GM19351 (cell line): ENCODE measurements around the gene SPG11.
"Not testable (repeated sequence)": the region's sequence is repeated elsewhere in the genome, so short reads cannot be mapped to it uniquely, and the experiment has no call there.

ENCODE experiments used
- ATAC-seq: cut with Tn5 transposase; IDR thresholded peaks from one replicate; pipeline ENCODE4 v1.9.1; 2021; ENCODE audit warnings: mild to moderate bottlenecking, moderate library complexity; ENCODE audit not compliant: unreplicated experiment

Gene SPG11

DNA sequence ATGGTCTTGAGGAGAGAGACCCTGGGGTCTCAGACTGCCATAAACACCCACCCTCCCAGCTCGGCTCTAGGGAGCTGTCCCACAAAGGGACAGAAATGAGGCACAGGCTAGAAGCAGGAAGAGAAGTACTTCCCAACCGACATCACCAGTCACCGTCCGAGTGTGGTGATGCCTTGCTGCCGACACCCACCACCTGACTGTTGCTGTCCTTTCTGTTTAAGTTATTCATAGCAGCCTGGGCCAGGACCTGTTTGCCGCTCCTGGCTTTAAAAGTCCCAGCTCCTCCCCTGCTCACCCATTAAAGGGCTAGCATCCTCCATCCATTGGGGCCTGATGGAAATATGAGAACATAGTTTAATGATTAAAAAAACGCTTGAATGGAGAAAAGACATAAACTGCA lies 13.2 kb upstream of the SPG11 start:
- ATAC-seq = no peak

- ATAC-seq = no peak
Measured at GRCh38 chr15:44675911-44676310, 12.4 kb upstream of the SPG11 start.

DNA sequence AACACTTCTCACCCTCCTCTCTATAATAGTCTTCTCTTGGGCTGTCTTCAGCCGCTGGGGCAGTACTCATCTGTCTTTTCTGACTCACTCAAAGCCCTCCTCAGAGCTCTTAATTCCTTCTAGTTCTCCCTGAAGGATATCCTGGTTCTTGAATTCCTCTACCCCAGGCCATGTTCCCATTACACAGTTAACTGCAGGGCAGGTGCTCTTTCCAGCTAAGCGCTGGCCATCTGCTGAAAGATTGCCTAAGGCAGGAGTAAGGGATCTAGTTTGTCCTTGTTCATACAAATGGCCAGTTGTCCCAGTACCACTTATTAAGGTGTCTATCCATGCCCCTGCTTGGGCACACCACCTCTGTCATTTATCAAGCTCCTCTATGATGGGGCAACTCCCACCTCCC lies 10.2 kb upstream of the SPG11 start:
- ATAC-seq = no peak

DNA sequence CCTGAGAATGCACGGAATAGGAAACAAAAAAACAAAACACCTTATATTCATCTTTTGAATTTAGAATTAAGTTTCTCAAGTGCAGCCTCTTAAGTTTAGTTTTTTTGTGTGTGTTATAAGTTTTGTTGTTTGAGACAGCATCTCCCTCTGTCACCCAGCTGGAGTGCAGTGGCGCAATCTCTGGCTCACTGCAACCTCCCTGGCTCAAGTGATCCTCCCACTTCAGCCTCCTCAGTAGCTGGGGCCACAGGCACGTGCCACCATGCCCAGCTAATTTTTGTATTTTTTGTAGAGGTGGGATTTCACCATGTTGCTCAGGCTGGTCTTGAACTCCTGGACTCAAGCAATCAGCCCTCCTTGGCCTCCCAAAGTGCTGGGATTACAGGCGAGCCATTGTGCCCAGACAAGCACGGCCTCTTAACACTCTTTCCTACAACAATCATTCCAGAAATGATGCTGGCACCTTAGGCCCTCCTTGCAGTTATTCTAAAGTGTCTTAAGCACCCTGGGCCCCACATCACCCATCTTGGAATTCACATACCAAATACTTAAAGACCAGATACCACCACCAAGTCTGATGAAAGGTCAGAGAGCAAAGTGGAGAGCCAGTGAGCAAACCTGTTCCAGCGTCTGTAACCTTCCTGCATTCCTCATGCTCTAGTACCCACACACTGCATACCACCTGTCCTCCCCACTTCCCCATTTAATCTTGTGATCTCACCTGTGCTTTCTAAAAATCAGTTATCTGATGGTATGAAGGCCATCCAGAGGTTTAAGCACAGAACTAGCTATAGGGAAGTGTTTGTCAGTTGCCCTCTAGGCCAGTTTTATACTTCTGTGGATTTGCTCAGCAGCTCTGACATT lies 6.9 kb upstream of the SPG11 start:
- no peak for ATAC-seq

DNA sequence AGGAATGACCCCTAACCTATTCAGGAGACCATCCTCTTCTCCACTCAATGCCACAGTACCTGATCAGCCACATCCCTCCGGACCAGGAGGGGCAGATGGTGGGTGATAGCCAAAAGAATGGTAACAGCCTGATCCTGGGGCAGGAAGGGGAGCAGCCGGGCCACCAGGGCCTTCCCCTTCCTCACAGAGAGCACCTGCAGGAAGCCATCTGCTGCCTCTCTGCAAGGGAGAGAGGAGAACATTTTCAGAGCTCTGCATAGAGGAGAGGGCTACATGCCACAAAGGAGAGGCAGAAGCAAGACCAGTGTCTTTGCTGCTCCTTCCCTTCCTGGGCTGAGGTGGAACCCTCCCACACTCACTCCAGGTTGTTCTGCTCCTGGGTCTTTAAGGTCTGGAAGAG lies 5.5 kb upstream of the SPG11 start:
- no peak for ATAC-seq

GRCh38 chr15:44667039-44667360 lies 3.5 kb upstream of the SPG11 start:
- no peak for ATAC-seq

DNA sequence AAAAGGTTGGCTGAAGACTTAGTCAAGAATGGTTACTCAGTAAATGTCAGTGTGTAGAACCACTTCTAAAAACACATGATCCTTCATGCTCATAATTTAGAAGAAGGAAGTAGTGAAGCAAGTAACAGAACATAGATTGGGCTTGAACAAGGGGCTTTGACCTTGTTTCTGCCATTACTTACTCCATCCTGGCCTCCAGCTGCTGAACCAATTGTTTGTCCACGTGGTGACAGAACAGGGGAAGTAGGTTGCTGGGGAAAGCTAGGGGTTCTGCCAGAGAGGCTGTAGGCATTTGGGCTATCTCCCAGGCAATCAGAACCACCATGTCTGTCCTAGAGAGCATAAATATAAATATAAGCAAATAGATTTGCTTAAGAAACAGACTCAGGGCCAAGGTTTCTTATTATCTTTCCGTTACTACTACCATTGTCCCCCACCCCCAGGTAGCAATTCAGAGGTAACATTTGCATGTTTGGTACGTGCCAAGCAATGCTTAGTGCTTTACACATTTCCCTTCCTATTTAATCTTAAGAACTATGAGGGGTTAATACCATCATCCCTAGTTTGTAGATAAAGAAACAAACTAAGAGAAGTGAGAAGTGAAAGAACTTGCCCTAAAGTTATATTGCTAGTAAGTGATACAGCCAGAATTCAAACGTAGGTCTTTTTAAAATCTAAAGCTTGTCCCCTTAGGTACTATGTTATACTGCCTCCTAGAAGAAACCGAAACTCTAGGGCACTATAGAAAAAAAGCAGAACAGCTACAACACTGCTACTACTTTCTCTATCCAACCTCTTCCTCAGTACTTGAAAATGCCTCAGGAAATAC lies 3.0 kb upstream of the SPG11 start:
- ATAC-seq = no peak

GRCh38 chr15:44662478-44663409 lies 718 bp downstream of the SPG11 start:
- peak; percentile 45 for ATAC-seq

GRCh38 chr15:44661576-44661975 lies 1.9 kb downstream of the SPG11 start:
- no peak for ATAC-seq

DNA sequence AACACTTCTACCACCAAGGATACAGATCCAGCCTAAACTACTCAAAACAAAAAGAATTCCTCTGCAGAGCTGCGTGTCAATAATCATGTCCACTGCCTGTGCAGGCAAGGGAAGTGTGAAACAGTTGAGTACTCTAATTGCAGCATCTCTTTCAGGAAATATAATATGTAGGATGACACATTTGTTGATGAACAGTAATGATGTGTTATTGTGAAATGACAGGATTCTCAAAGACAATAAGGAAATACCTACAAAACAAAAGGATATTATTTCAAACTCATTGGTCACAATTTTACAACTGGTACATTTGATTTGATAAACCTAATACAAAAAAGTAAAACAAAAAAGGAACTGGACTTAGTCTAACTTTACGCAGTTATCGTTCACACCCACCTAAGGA lies 4.4 kb downstream of the SPG11 start:
- no peak for ATAC-seq

DNA sequence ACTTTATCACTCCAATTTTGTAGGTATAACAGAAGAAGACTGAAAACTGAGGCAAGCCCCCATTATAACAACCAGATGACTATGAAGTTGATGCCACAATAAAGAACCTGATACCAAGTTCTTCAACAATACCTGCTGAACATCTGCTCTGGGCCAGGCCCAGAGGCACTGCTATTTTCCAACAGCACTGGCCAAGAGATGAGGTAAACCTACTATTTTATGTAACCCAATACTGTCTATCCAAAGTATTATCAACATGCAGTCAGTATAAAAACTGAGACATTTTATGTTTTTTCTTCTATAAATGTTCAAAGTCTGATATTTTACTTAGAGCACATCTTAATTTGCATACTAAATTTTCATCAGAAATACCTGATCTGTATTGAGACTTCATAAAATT lies 6.1 kb downstream of the SPG11 start:
- no peak for ATAC-seq

DNA sequence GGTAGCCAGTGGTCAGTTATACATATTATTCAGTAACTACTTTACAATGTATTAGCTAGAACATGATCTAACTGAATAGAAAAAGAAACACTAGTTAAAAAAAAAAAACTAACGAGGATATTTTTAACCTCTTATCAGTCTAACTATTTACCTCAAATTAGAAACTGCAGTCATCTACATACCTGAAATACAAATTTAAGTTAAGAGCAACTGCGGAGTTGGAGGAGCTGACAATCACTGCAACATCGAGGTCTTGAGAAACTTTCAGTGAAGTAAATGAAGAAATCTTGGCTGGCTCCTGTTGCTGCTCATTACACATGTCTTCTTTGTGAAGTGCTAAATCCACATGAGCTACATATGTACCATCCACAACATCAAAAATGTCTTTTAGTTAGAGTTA lies 6.5 kb downstream of the SPG11 start:
- ATAC-seq = no peak

DNA sequence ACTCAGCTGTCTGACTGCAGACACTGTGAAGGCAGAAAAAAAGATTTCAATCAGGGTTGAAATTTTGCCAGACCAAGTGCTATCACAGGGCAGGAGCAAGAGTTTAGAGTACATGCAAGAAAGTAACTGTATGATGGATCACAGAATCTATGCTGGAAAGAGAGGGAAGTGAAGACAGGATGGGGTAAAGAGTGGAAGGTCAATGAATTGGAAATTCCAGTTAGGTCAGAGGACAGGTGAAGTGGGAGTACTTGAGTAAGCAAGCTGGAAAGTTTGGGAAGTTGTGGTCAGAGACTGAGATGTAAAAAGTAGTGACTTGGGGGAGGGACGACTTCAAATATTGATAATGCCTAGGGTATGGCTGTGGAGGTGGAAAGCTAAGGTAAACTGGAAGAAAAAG lies 7.2 kb downstream of the SPG11 start:
- ATAC-seq = no peak

DNA sequence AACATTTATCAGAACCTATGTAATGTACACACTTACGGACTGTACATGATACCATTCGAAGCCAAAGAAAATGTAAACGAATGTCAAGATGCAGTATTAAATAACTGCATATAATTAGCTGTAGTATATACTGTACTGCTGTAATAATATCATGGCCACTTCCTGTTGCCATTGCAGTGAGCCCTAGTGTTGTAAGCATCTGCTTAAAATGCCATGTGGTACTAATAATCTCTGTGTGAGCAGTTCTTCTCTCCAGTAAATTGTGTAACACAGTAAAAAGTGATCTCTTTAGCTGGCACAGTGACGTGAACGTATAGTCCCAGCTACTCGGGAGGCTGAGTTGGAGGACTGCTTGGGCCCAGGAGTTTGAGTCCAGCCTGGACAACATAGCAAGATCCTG lies 8.6 kb downstream of the SPG11 start:
- ATAC-seq = no peak

DNA sequence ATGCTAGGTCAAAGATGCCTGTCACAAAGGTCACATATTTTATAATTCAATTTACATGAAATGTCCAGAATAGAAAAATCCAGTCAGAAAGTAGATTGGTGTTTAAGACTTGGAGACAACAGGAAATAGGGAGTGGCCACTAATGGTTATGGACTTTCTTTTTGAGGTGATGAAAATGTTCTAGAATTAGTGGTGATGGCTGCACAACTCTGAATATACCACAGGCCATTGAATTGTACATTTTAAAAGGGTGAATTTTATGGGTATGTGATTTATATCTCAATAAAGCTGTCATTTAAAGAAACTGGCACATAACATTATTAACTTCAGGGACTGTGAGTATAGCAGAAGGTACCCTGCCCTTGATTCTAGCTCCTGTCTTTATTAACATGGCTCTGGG lies 15.8 kb downstream of the SPG11 start:
- ATAC-seq = no peak

DNA sequence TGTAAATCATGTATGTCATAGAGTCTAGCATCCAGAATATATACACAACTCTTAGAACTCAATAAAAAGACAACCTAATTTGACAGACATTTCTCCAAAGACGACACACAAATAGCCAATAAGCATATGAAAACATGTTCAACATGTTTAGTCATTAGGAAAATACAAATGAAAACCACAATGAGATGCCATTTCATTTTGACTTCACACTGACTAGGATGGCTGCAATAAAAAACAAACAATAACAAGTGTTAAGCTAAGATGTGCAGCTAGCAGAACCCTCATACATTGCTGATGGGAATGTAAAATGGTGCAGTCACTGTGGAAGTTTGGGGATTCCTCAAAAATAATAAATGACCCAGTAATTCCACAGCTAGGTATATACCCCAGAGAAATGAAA lies 16.4 kb downstream of the SPG11 start:
- no peak for ATAC-seq

- no peak for ATAC-seq
Measured at GRCh38 chr15:44646460-44646859, 17.0 kb downstream of the SPG11 start.

DNA sequence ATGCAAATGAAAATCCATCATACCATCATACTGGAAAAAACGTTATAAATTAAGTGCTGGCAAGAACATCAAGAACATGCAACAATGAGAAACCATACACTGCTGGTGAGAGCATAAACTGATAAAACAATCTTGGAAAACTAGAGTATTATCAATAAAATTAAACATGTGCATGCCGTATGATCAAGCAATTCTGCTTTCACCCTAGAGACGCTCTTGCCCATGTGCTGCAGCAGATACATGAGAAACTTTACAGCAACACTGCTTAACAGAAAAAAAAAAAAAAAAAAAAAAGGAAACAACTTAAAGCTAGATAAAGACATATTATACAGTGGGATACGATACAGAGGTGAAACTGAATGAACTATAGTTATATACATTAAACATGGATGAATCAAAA lies 21.8 kb downstream of the SPG11 start:
- ATAC-seq = no peak

DNA sequence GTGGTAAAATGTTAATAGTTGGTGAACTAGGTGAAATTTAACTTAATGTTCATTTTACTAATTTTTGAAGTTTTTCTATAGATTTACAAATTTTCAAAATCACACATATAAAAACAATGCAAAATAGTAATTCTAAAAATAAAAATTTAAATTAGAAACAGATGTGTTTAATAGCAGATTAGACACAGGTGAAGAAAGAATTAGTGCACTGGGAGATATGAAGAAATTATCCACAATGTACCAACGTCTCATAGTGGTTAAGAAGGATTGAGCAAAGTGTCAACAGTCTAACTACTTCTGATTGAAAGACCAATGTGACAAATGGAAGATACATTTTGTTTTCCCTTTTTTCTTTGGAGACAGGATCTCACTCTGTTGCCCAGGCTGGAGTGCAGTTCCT lies 26.5 kb downstream of the SPG11 start:
- ATAC-seq = no peak

GRCh38 chr15:44633603-44634002 lies 29.9 kb downstream of the SPG11 start:
- no peak for ATAC-seq

DNA sequence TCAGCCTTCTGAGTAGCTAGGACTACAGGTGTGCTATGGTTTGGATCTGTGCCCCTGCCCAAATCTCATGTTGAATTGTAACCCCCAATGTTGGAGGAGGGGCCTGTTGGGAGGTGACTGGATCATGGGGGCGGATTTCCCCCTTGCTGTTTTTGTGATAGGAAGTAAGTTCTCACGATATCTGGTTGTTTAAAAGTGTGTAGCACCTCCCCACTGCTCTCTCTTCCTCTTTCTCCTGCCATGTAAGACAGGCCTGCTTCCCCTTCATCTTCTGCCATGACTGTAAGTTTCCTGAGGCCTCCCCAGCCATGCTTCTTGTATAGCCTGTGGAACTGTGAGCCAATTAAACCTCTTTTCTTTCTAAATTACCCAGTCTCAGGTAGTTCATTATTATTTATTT lies 38.2 kb downstream of the SPG11 start:
- not testable (repeated sequence) for ATAC-seq
